GM19395 (cell line): ENCODE results near the gene CDKL4.
"Not testable (repeated sequence)": the region's sequence is repeated elsewhere in the genome, so short reads cannot be mapped to it uniquely, and the experiment has no call there.

Source experiments
- ATAC-seq: cut with Tn5 transposase; IDR thresholded peaks from one replicate; pipeline ENCODE4 v1.9.1; 2021; ENCODE audit warnings: mild to moderate bottlenecking, moderate library complexity; ENCODE audit not compliant: unreplicated experiment

CDKL4 gene

DNA sequence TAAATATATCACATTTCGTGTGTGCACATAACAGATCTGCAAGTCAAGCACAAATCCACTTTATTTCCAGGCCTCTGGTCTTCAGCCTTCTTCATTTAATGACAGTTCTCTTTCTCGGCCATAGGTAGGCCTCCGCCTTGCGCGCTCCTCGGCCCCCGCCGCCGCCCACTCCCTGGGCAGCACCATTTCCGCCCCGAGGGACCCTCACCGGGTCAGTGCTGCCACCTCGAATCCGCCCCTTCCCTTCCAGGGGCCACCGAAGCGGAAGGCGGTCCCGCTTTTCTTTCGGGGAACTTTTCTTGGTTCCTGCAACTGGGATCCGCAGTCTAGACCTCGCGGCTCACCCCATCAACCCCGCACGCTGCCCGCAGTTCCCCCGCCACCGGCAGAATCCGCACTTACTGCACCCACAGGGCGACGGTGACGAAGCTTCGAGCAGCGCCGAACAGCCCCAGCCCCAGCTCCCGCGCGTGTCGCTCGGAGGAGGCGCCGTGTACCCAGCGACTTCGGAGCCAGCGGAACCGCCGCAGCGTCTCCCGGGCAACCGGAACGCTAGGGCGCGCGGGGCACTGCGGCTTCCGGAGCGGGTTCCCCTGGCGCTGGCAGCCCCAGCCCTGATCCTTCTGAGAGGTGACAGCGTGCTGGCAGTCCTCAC, at the start of gene CDKL4:
Gene CDKL4 (minus strand): TSS at position 502 of the 655 bp plus-strand sequence.
- ATAC-seq, result no peak

DNA sequence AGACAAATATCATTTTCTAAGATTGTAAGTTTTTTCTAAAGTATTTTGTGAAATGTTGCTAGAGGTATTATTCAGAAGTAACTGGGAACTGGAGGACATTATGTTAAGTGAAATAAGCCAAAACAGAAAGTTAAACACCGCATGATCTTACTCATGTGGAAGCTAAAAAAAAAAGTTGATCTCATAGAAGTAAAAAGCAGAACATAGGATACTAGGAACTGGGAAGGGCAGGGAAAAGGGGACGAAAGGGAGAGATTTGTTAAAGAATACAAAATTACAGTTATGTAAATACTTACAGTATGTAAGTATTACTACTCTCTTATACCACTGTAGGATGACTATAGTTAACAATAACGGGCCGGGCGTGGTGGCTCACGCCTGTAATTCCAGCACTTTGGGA, 46.7 kb upstream of the CDKL4 start:
- ATAC-seq, result no peak

DNA sequence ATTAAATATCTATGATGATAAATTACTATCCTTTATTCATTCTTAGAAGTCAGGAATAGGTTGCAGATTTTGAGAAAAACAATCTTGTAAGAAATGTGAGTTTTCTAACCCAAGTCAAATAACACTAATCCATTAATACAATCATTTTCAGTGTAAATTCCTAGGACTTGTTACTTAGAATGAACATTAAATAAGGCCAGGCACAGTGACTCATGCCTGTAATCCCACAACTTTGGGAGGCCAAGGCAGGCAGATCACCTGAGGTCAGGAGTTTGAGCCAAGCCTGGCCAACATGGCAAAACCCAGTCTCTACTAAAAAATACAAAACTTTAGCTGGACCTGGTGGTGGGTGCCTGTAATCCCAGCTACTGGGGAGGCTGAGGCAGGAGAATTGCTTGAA, 45.8 kb upstream of the CDKL4 start:
- no peak for ATAC-seq

DNA sequence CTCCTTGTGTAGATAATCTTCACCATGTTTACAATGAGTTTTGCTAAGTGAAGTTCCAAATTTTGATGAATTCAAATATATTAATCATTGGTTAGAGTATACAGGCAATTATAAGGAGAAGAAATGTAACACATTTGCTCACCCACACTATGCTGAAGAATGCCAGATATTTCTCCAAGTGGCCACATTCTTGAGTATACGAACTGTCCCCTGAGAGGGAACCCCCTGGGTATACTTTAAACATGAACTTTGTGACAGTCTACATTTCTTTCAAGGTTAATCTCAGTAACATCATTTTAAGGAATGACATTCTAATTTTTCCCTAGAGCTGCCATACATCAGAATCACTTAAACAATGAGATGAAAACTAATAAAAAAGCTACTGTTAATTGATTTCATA, 39.8 kb upstream of the CDKL4 start:
- no peak for ATAC-seq

DNA sequence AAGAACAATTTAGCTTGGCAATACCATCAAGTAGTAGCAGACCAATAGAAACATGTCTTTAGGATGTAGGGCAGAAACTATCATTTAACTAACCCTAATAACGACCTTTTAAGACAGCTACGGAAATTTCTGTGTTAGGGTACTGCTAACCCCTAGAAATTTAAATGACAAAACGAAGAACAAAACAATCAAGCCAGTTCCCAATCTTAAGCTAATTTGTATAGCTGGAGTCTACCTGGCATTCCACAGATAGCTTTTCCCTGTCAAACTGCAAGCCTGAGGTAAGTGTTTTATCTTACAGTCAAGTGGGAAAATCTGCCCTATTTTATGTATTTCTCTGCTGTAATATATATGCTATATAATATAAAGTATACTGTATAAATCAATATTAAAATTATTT, 37.6 kb upstream of the CDKL4 start:
- ATAC-seq, result no peak

DNA sequence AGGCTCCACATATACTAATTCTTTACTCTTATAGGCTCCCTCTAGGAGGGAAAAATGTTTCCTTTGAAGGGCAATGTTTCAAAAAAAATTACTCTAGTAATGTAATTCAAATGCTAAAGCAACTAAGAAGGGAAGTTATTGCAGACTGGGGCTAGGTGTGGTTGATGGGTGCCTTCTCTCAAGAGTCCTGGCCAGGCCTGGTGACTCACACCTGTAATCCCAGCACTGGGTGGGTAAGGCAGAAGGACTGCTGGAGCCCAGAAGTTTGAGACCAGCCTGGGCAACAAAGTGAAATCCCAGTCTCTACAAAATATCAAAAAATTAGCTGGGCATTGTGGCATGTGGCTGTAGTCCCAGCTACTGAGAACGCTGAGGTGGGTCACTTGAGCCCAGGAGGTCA, 31.2 kb upstream of the CDKL4 start:
- ATAC-seq, result no peak

DNA sequence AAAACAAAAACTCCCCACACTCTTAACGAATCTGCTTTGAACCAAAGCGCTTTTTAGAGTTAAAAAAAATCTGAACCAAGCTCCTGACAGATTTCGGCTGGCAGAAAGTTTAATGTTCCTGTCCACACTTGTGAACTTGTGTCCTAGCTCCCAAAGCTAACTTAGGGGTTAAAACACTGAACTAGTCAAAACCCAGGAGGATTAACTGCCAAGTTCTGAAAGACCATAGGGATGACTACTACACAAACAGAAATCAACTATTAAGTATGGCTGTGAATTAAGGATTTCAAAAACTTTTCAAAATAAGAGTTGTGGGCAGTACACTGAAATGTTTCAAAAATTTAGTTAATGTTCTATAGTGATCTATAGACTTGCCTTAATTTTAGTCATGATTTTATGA, 26.2 kb upstream of the CDKL4 start:
- no peak for ATAC-seq

DNA sequence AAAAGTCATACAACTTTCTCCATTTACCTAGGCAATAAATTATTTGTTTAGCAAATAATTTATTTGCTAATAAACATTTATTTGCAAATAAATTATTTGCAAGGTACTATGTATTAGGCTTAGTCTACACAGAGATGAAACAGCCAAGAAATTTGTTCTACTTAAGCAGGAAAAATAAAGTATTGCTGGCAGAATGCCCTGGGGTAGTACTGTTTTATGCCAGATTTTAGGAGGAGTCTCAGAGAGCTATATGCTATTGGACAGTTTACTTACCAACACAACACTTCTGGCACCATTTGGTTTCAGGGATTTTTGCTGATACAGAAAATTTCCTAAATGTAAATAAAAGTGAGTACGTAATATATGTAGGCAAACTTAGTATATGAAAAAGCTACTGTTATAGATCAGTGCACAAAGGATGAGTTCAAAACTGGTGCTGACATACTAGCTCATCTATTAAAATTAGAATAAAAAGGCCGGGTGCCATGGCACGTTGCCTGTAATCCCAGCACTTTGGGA, 23.2 kb upstream of the CDKL4 start:
- ATAC-seq, result no peak

DNA sequence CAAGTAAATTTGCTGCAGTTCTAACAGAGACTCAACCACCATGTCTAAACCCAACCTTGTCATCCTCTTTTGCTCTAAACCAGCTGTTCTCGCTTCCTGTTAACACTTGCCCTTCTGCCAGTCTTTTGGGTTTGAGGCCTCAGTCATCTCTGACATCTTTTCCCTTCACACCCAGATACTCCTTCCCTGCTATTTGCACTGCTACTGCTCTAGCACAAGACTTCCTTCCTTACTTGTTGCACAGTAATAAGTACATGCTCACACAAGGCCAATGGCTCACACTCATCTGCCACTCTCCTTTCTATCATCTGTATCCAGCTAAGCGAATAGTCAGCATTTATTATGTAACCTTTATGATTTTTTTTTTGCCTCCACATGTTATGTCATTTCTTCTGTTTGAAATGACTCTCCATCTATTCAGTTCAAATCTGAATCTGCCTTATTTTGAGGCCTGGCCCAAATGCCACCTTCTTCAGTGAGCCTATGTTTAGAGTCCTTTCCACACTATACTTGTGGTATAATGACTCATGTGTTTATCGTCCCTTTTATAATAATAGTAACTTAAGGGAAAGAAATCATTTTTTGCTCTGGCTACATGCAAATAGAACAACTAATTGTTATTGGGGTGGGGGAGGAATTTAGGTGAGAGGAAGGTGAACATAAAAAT, 22.5 kb upstream of the CDKL4 start:
- ATAC-seq, result peak; percentile 72

DNA sequence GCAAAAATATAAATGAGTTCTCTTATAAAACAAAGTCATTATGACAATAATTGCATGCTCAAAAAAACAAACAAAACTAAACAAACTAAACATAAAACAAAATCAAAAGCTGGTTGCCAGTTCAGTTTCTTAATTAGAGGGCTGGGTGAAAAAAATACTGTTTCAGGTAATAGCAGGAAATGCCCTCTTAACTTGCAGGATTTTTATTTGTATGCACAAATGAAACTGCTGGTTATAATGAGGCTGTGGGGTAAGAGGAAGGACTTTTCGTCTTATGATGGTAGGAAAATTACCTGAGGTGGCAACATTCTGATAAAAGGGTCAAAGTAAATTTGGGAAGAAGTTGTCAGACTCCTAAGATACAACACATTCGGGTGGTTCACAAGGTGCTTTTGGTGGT, 21.5 kb upstream of the CDKL4 start:
- no peak for ATAC-seq

DNA sequence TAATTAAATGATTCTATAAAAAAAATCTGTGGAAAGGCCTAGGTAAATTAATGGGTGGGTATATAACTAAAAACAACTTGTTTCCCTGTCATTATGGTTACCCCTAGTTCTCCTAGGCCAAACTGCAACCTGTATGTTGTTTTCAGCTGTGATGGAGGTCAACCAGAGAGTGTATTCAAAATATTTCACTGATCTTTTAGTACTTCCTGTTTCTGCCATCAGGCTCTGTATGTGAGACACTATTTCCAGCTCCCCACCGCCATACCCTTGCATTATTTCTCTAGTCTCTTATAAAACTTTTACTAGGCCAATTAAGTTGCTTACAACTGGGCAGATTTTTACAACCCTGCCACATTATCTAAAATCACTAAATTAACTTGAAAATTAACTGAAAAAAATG, 21.0 kb upstream of the CDKL4 start:
- peak; percentile 72 for ATAC-seq

DNA sequence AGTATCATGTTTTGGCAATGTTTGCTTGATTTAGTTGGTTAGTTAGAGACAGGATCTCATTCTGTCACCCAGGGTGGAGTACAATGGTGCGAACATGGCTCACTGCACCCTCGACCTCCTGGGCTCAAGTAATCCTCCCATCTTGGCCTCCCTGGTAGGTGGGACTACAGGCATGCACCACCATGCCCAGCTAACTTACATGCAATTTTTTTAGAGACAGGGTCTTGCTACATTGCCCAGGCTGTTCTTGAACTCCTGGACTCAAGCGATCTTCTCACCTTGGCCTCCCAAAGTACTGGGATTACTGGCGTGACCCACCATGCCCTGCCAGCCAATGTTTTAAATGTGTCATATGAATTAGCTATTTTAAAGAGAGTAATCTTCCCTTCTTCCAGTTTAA, 16.3 kb upstream of the CDKL4 start:
- ATAC-seq, result no peak

DNA sequence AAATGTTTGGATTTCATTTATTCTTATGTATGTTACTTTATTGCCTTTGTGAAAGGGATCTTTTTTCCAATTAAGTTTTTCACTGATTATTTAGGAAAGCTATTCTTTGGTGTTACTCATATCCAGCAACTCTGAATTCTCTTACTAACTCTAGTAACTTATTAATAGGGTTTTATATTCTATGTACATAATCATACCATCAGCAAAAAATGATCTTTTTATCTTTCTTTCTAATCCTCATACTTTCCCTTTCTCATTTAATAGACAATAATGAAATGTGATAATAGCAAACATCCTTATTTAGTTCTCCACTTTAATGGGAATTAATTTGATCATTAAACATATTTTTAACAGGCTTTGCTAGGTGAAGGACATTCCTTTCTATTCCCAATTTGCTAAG, 12.3 kb upstream of the CDKL4 start:
- ATAC-seq, result no peak

DNA sequence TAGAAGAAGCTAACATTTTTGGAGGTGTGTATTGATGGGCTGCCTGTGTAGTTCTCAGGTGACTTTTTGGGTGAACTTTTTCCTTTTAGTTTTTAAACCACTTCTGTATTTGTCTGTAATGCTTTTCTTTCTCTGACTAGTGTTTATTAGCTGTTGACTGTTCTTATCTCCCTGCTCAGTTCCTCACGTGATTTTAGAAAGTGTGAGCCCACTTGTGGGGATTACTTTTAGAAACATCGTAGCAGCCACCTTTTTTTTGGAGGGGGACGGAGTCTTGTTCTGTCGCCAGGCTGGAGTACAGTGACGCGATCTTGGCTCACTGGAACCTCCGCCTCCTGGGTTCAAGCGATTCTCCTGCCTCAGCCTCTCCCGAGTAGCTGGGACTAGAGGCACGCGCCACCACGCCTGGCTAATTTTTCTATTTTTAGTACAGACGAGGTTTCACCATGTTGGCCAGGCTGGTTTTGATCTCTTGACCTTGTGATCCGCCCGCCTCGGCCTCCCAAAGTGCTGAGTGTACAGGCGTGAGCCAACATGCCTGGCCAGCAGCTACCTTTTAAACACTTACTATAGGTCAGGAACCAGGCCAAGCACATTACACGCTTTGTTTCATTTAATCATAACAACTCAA, 9.2 kb upstream of the CDKL4 start:
- no peak for ATAC-seq

DNA sequence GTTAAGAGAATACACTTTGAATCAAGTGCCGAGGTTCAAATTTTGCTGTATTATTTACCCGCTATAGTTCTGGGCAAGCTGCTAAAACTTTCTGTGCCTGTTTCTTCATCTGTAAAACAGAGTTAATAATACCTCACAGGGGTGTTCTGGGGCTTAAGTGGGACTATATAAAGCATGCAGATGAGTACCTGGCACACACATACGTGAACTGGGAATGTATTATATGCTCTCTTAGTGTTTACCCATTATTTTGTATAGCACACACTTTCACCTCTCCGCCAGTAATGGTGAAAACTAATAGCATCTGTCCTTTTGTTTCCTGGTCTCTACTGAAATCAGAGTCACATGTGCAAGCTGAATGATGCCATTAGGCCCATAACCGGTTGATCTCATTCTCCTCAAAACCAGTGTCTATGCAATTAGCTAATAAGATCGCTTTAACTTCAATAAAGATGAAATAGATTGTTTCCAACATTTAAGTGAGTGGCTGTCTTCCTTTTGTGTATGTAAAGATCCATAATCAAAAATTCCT, 3.8 kb upstream of the CDKL4 start:
- ATAC-seq, result no peak

DNA sequence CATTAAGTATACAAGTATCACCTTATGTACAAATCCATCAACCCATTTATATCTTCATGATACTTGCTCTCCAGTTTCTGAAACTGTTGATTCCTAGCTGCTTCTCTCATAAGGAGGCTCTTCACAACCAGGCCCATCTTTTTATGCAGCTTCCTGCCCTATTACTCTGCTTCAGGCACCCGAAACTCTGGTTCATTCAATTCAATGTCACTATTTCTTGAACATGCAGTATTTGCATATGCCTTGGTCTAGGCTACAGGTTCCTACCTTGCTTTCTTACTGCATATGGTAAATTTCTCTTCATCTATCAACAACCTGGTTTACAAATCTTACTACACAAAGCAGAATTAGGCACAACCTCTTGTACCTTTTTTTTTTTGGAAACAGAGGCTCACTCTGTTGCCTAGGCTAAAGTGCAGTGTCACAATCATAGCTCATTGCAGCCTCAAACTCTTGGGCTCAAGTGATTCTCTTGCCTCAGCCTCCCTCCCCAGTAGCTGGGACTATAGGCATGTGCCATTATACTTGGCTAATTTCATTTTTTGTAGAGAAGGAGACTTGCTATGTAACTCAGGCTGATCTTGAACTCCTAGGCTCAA, 2.7 kb upstream of the CDKL4 start:
- ATAC-seq, result no peak

DNA sequence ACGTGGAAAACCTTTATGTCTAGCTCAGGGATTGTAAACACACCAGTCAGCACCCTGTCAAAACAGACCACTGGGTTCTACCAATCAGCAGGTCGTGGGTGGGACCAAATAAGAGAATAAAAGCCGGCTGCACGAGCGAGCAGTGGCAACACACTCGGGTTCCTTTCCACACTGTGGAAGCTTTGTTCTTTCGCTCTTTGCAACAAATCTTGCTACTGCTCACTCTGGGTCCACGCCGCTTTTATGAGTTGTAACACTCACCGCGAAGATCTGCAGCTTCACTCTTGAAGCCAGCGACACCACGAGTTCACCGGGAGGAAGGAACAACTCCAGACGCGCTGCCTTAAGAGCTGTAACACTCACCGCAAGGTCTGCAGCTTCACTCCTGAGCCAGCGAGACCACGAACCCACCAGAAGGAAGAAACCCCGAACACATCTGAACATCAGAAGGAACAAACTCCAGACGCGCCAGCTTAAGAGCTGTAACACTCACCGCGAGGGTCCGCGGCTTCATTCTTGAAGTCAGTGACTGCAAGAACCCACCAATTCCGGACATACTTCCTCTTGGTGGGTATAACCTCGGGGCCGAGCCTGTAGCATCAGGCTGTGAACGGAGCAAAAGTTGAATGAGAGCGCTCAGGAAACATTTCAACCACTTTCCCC, 1.3 kb upstream of the CDKL4 start:
- not testable (repeated sequence) for ATAC-seq

DNA sequence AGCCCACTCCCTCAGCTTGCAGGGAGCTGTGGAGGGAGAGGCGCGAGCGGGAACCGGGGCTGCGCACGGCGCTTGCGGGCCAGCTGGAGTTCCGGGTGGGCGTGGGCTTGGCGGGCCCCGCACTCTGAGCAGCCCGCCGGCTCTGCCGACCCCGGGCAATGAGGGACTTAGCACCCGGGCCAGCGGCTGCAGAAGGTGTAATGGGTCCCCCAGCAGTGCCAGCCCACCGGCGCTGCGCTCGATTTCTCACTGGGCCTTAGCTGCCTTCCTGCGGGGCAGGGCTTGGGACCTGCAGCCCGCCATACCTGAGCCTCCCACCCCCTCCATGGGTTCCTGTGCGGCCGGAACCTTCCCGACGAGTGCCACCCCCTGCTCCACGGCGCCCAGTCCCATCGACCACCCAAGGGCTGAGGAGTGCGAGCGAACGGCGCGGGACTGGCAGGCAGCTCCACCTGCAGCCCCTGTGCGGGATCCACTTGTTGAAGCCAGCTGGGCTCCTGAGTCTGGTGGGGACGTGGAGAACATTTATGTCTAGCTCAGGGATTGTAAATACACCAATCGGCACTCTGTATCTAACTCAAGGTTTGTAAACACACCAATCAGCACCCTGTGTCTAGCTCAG, 582 bp upstream of the CDKL4 start:
- ATAC-seq, result not testable (repeated sequence)

DNA sequence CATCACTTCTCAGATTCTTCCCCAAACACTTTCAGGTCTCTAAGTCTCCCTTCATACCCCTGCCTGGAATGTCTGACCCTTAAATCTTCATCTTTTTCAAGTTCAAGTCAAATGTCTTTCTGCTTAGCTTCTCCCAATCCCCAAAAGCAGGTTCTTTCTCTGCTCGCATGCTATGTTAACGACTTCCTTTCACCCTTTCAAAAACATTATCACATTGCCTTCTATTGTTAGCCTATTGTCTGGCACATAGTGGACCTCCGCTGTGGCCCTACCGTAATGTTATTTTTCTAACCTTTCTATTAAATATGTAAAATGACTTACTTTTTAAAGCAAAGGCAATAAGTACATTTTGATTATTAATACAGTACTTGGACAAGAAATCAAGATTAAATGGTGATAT, 2.2 kb downstream of the CDKL4 start:
- ATAC-seq, result no peak

DNA sequence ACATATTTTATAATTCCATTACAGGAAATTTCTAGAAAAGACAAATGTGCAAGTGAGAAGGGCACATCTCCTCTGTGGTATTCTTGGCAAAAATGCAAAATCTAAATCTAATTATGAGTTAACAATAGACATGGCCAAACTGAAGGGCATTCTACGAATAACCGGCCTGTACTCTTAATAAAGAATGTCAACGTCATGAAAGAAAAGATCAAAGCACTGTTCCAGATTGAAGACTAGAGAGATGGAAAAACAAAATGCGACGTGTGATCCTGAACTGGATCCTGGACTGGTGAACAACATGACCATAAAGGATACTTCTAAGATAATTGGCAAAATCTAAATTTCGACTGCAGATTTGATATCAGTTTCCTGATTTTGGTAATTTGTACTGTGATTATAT, 3.0 kb downstream of the CDKL4 start:
- ATAC-seq, result no peak

DNA sequence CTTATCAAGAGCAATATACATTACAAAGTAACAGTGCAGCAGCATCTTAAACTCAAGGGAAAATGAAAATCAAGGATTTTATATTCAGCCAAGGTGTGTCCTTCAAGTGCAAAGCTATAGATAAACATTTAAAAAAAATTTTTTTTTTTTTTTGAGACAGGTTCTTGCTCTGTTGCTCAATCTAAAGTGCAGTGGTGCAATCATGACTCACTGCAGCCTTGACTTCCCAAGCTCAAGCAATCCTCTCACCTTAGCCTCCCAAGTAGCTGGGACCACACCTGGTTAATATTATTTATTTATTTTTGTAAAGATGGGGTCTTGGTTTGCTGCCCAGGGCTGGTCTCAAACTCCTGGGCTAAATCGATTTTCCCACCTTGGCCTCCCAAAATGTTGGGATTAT, 9.0 kb downstream of the CDKL4 start:
- ATAC-seq, result no peak
